H1 (cell line): ENCODE data around the gene FAM168B. TPM values are rescaled to one million over a fixed set of nuclear protein-coding genes. Genes with fewer than 3 reads are reported as not detected.

Experiments used
- CHD1 ChIP-seq: IDR thresholded peaks from 2 replicates; pipeline ENCODE4 v1.6.1; 2012; ENCODE audit warnings: low read depth, low read length, improper control_type of control experiment
- EP300 ChIP-seq, 2 experiments: IDR thresholded peaks; 1 replicate in 1 of 2; 2 replicates in 1 of 2; pipeline ENCODE4 v1.6.1; 2011 to 2012; ENCODE audit warnings: low read depth in 2 of 2, low read length in 2 of 2, mild to moderate bottlenecking in 2 of 2, borderline replicate concordance in 1 of 2, inconsistent platforms in 1 of 2, moderate library complexity in 1 of 2
- EZH2 ChIP-seq: fragments of 200-600 bp; sonication (generic); IDR thresholded peaks from 2 replicates; pipeline ENCODE4 v1.7.1; 2012; ENCODE audit warnings: low read depth, mild to moderate bottlenecking, moderate library complexity, low read length, inconsistent platforms; ENCODE audit not compliant: severe bottlenecking
- RBBP5 ChIP-seq: IDR thresholded peaks from 2 replicates; pipeline ENCODE4 v1.7.1; 2012; ENCODE audit warnings: low read depth, mild to moderate bottlenecking, inconsistent platforms, low read length, moderate library complexity, borderline replicate concordance
- YY1 ChIP-seq: IDR thresholded peaks from 2 replicates; pipeline ENCODE4 v1.6.1; 2011; ENCODE audit warnings: low read depth, mild to moderate bottlenecking, low read length
- polyA plus RNA-seq, 7 experiments: library from polyadenylated mRNA; depleted of rRNA in 3 of 7; stranded (reverse) in 5 of 7; unstranded in 2 of 7; fragments of >200 nt in 5 of 7; fragments of 200-250 nt in 2 of 7; gene quantifications; 1 replicate in 5 of 7; 2 replicates in 1 of 7; 4 replicates in 1 of 7; pipeline versions ENCODE4 v1.2.1 to v1.2.3, GENCODE V29; 2011 to 2013; ENCODE audit warnings: missing spikeins in 2 of 7, mixed read lengths in 2 of 7
- total RNA-seq: library from RNA; stranded (reverse); fragmentation: NEBNext Ultra II Directional; extraction: Animal tissue kit (Norgen Biotek cat#: 25700); gene quantifications from 2 replicates; pipeline ENCODE4 v1.2.1, GENCODE V29; 2021

FAM168B gene
- total and polyA plus RNA-seq, 2 of the 8 experiments (the other 6 are each of a cell fraction or from before 2014, with no cell fraction given), result 61.9 to 123 TPM

DNA sequence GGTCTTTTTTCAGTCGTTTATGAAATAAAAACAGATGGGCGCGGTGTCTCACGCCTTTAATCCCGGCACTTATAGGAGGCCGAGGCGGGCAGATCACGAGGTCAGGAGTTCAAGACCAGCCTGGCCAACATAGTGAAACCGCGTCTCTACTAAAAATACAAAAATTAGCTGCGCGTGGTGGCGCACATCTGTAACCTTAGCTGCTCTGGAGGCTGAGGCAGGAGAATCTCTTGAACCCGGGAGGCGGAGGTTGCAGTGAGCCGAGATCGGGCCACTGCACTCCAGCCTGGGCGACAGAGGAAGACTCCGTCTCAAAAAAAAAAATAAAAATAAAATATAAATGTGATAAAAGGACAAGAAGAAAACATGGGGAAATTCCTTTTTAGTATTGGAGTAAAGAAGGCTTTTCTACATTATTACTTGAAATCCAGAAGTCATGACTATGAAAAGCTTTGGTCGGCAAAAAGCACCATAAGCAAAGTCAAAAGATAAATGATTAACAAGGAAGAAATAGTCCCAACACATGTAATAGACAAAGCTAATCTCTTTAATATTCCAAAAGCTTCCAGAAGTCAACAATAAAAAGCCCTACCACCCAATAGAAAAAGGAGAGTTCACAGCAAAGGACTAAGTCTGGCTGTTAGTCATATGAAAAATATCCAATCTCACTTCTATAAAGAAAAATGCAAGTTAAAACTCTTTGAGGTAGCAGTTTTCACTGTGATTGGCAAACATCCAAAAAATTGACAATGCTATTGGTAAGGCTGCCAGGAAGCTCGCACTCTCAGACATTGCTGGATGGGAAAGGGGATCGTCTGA lies 1.4 kb upstream of the FAM168B start (continued):
- no peak for TF ChIP-seq EZH2
- TF ChIP-seq RBBP5, result no peak
- no peak for TF ChIP-seq CHD1
- no peak for TF ChIP-seq EP300 (IDR thresholded peaks at IDR 0.05; ENCODE audit: borderline replicate concordance in 1 of 2, low read depth in 2 of 2, low read length in 2 of 2)
- TF ChIP-seq YY1, result no peak
